GM18868 (cell line): ENCODE data around the gene CEP85L.

Experiments used
- ATAC-seq: cut with Tn5 transposase; IDR thresholded peaks from one replicate; pipeline ENCODE4 v1.9.1; 2021; ENCODE audit warnings: mild to moderate bottlenecking, moderate library complexity; ENCODE audit not compliant: unreplicated experiment

Gene CEP85L

GRCh38 chr6:118580585-118581419 lies 70.6 kb downstream of the CEP85L start:
- peak; percentile 63 for ATAC-seq

GRCh38 chr6:118579786-118580185 lies 71.6 kb downstream of the CEP85L start:
- no peak for ATAC-seq

GRCh38 chr6:118578617-118579016 lies 72.8 kb downstream of the CEP85L start:
- no peak for ATAC-seq

GRCh38 chr6:118577972-118578371 lies 73.4 kb downstream of the CEP85L start:
- no peak for ATAC-seq

- no peak for ATAC-seq
These were observed 77.1 kb downstream of the CEP85L start for GRCh38 chr6:118574051-118574865.

GRCh38 chr6:118571121-118571520 lies 80.3 kb downstream of the CEP85L start:
- no peak for ATAC-seq

GRCh38 chr6:118569498-118569897 lies 81.9 kb downstream of the CEP85L start:
- ATAC-seq: no peak

- no peak for ATAC-seq
These were observed 83.4 kb downstream of the CEP85L start for GRCh38 chr6:118567974-118568373.

- ATAC-seq: peak; percentile 99
These were observed 86.0 kb downstream of the CEP85L start for GRCh38 chr6:118565311-118565960.

- no peak for ATAC-seq
These were observed 88.4 kb downstream of the CEP85L start for GRCh38 chr6:118562959-118563358.

- no peak for ATAC-seq
These were observed 89.1 kb downstream of the CEP85L start for GRCh38 chr6:118562248-118562647.

GRCh38 chr6:118559659-118560058 lies 91.7 kb downstream of the CEP85L start:
- peak; percentile 61 for ATAC-seq

GRCh38 chr6:118558464-118559217 lies 92.8 kb downstream of the CEP85L start:
- ATAC-seq: peak; percentile 58

GRCh38 chr6:118554698-118555097 lies 96.7 kb downstream of the CEP85L start:
- ATAC-seq: no peak

- ATAC-seq: no peak
These were observed 98.3 kb downstream of the CEP85L start for GRCh38 chr6:118553132-118553531.

GRCh38 chr6:118551063-118552053 lies 100.0 kb downstream of the CEP85L start:
- peak; percentile 98 for ATAC-seq

- ATAC-seq: no peak
These were observed 102.8 kb downstream of the CEP85L start for GRCh38 chr6:118548613-118549012.

- no peak for ATAC-seq
These were observed 103.3 kb downstream of the CEP85L start, which contains the start of gene PLN for GRCh38 chr6:118548136-118548535. PLN (plus strand) TSS chr6:118548296; CDS start chr6:118558922, 10,626 bp downstream.

- no peak for ATAC-seq
These were observed 104.5 kb downstream of the CEP85L start for GRCh38 chr6:118546880-118547218.
